ENCODE data around the gene OXCT1.

- TF ChIP-seq YY1 (IDR thresholded peaks at IDR 0.05; ENCODE audit: insufficient read depth, insufficient read length) (no peak), ZNF274 (IDR thresholded peaks at IDR 0.05; ENCODE audit: low read depth, low read length) (no peak)
Observed at GRCh38 chr5:41840251-41840650, 30.0 kb downstream of the OXCT1 start.
